Activated CD8-positive, alpha-beta T cell treated with anti-CD3 and anti-CD28 coated beads for 36 hours (primary cell): Measurements from ENCODE around the gene MCC. TPM values are rescaled to one million over a fixed set of nuclear protein-coding genes. Genes with fewer than 3 reads are reported as not detected.

Source experiments
- ATAC-seq: fragments of 200-7000 bp; cut with Tn5 transposase; one replicate; pipeline ENCODE4 v1.10.0; 2021; ENCODE audit warnings: mild to moderate bottlenecking, moderate library complexity
- CTCF ChIA-PET: fragments of 350-600 bp; sonication (Branson Sonifier 250); formaldehyde crosslinking; loops from one replicate; lab custom pipeline; 2021; ENCODE audit warnings: antibody characterized with exemption; lab: Charles Lee
- POLR2A ChIA-PET: fragments of 350-600 bp; sonication (Branson Sonifier 250); formaldehyde crosslinking; loops from one replicate; lab custom pipeline; 2021; ENCODE audit warnings: antibody characterized with exemption; lab: Charles Lee
- DNase-seq: peaks from one replicate; pipeline ENCODE4 v3.0.0-alpha.2; 2020
- H3K27ac Mint-ChIP-seq: one replicate; pipeline ENCODE4 v1.8.0; 2021; ENCODE audit warnings: mild to moderate bottlenecking, mixed read lengths
- H3K27me3 Mint-ChIP-seq: one replicate; pipeline ENCODE4 v1.8.0; 2021; ENCODE audit warnings: mixed read lengths
- H3K36me3 Mint-ChIP-seq: one replicate; pipeline ENCODE4 v1.8.0; 2021; ENCODE audit warnings: low read depth, mixed read lengths
- H3K4me1 Mint-ChIP-seq: one replicate; pipeline ENCODE4 v1.8.0; 2021; ENCODE audit warnings: low read depth, mixed read lengths
- H3K4me3 Mint-ChIP-seq: one replicate; pipeline ENCODE4 v1.8.0; 2021; ENCODE audit warnings: mild to moderate bottlenecking, moderate library complexity, mixed read lengths
- H3K9me3 Mint-ChIP-seq: one replicate; pipeline ENCODE4 v1.8.0; 2021; ENCODE audit warnings: mixed read lengths
- CTCF ChIP-seq: fragments of 200-600 bp; IDR thresholded peaks from one replicate; pipeline ENCODE4 v1.8.0; 2022; ENCODE audit warnings: antibody characterized with exemption, mild to moderate bottlenecking
- intact Hi-C: fragments of 100-400 bp; cut with micrococcal nuclease; formaldehyde crosslinking; loops from one replicate; pipeline ENCODE4 v1.10.0; 2022
- total RNA-seq, 2 experiments: library from RNA; stranded (reverse); gene quantifications; one replicate each; pipeline ENCODE4 v1.2.3, GENCODE V29; 2021

MCC gene
- total RNA-seq, 2 experiments from 2014 or later = 4.9 to 5.4 TPM

GRCh38 chr5:113128082-113128481 is 360.2 kb downstream of the MCC start:
- Mint-ChIP-seq H3K4me3 (no peak overlapping the region), H3K9me3 (peaks cover 2% of the 10 kb centered on the region), H3K36me3 (no peaks in the 10 kb centered on the region), H3K27ac (no peak overlapping the region), H3K27me3 (no peaks in the 10 kb centered on the region), H3K4me1 (no peaks in the 10 kb centered on the region)
- ATAC-seq (no peak), DNase-seq (no peak)
- TF ChIP-seq CTCF = no peak
- intact Hi-C loops = no loop called here
- ChIA-PET CTCF (interaction anchor here (1.3 kb wide), 1 partner anchor 38 kb away, joined by 3 read pairs; no protein-coding TSS in a partner anchor), POLR2A (no interaction called here)

GRCh38 chr5:113127021-113127420 is 361.2 kb downstream of the MCC start:
- TF ChIP-seq CTCF = no peak

GRCh38 chr5:113125371-113125770 is 362.9 kb downstream of the MCC start:
- CTCF ChIA-PET = interaction anchor here (1.0 kb wide), 1 partner anchor 22 kb away, joined by 3 read pairs; no protein-coding TSS in a partner anchor
- no peak overlapping the region for H3K4me3 Mint-ChIP-seq
- no peak for TF ChIP-seq CTCF
- no peaks in the 10 kb centered on the region for H3K4me1 Mint-ChIP-seq
- DNase-seq (no peak), ATAC-seq (no peak)
- no peak overlapping the region for H3K27ac Mint-ChIP-seq
- H3K9me3 Mint-ChIP-seq = peaks cover 2% of the 10 kb centered on the region
- no peaks in the 10 kb centered on the region for H3K36me3 Mint-ChIP-seq
- intact Hi-C loops = no loop called here
- no peaks in the 10 kb centered on the region for H3K27me3 Mint-ChIP-seq
- POLR2A ChIA-PET = no interaction called here

More at GRCh38 chr5:113127021-113127420, 361.2 kb downstream of the MCC start:
- Mint-ChIP-seq H3K27ac (no peak overlapping the region), H3K4me1 (no peaks in the 10 kb centered on the region), H3K36me3 (no peaks in the 10 kb centered on the region), H3K4me3 (no peak overlapping the region), H3K9me3 (peaks cover 2% of the 10 kb centered on the region), H3K27me3 (no peaks in the 10 kb centered on the region)
- ChIA-PET POLR2A (interaction anchor here (0.6 to 0.8 kb wide), 2 partner anchors 38 to 800 kb away, joined by 3 read pairs; no protein-coding TSS in a partner anchor), CTCF (interaction anchor here (1.3 kb wide), 1 partner anchor 37 kb away, joined by 3 read pairs; no protein-coding TSS in a partner anchor)
- DNase-seq (no peak), ATAC-seq (no peak)
- intact Hi-C loops = no loop called here

- Mint-ChIP-seq H3K9me3 (no peaks in the 10 kb centered on the region), H3K36me3 (no peaks in the 10 kb centered on the region), H3K27ac (no peak overlapping the region), H3K4me3 (no peak overlapping the region), H3K27me3 (no peaks in the 10 kb centered on the region), H3K4me1 (no peaks in the 10 kb centered on the region)
- no peak for DNase-seq
- no peak for TF ChIP-seq CTCF
- intact Hi-C loops = no loop called here
- ChIA-PET POLR2A (no interaction called here), CTCF (interaction anchor here (1.0 kb wide), 1 partner anchor 23 kb away, joined by 3 read pairs; no protein-coding TSS in a partner anchor)
- no peak for ATAC-seq
These were observed 363.3 kb downstream of the MCC start for GRCh38 chr5:113124914-113125313.

GRCh38 chr5:113124265-113124664 is 364.0 kb downstream of the MCC start:
- no peak overlapping the region for H3K27ac Mint-ChIP-seq
- ChIA-PET CTCF (interaction anchor here (0.8 to 1.7 kb wide), 3 partner anchors 15 to 128 kb away, joined by 3 to 5 read pairs (median 3); no protein-coding TSS in a partner anchor), POLR2A (no interaction called here)
- H3K36me3 Mint-ChIP-seq = no peaks in the 10 kb centered on the region
- no peaks in the 10 kb centered on the region for H3K27me3 Mint-ChIP-seq
- no peak for TF ChIP-seq CTCF
- H3K4me1 Mint-ChIP-seq = no peaks in the 10 kb centered on the region
- intact Hi-C loops = no loop called here
- ATAC-seq = no peak
- H3K9me3 Mint-ChIP-seq = no peaks in the 10 kb centered on the region
- H3K4me3 Mint-ChIP-seq = no peak overlapping the region
- no peak for DNase-seq
